Jurkat, Clone E6-1 (cell line): ENCODE measurements around the gene SLC25A20.
A peak's percentile ranks its signal among the peaks of the same experiment; 100 is the strongest.
"Not testable (repeated sequence)": the region's sequence is repeated elsewhere in the genome, so short reads cannot be mapped to it uniquely, and the experiment has no call there.

Source experiments
- DNase-seq: peaks from one replicate; pipeline ENCODE4 v3.0.0-alpha.2; 2011; ENCODE audit warnings: low read depth, low spot score
- H3K4me3 ChIP-seq: 2 replicates; pipeline ENCODE4 v1.5.1; 2011; ENCODE audit warnings: mild to moderate bottlenecking, low read length, control low read depth, moderate library complexity

Gene SLC25A20

DNA sequence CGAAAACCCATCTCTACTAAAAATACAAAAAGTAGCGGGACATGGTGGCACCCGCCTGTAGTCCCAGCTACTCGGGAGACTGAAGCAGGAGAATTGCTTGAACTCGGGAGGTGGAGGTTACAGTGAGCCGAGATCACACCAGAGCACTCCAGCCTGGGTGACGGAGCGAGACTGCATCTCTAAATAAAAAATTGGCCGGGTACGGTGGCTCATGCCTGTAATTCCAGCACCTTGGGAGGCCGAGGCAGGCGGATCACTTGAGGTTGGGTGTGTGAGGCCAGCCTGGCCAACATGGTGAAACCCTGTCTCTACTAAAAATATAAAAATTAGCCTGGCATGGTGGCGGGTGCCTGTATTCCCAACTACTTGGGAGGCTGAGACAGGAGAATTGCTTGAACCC is 8.3 kb upstream of the SLC25A20 start:
- not testable (repeated sequence) for H3K4me3 ChIP-seq, DNase-seq

GRCh38 chr3:48899273-48899672 is 591 bp upstream of the SLC25A20 start:
- DNase-seq = peak; percentile 65
- H3K4me3 ChIP-seq = peak overlapping the region; percentile 93

- no peak for DNase-seq
- H3K4me3 ChIP-seq = peak overlapping the region; percentile 93
These were observed 964 bp downstream of the SLC25A20 start for GRCh38 chr3:48897460-48898376.

GRCh38 chr3:48896936-48897335 is 1.7 kb downstream of the SLC25A20 start:
- H3K4me3 ChIP-seq = no peak overlapping the region
- no peak for DNase-seq

- no peak overlapping the region for H3K4me3 ChIP-seq
- peak; percentile 31 for DNase-seq
These were observed 4.2 kb downstream of the SLC25A20 start for GRCh38 chr3:48894516-48894915.

GRCh38 chr3:48891606-48892005 is 7.1 kb downstream of the SLC25A20 start:
- no peak for DNase-seq
- no peak overlapping the region for H3K4me3 ChIP-seq

GRCh38 chr3:48885753-48886152 is 12.9 kb downstream of the SLC25A20 start:
- DNase-seq = no peak
- no peak overlapping the region for H3K4me3 ChIP-seq

DNA sequence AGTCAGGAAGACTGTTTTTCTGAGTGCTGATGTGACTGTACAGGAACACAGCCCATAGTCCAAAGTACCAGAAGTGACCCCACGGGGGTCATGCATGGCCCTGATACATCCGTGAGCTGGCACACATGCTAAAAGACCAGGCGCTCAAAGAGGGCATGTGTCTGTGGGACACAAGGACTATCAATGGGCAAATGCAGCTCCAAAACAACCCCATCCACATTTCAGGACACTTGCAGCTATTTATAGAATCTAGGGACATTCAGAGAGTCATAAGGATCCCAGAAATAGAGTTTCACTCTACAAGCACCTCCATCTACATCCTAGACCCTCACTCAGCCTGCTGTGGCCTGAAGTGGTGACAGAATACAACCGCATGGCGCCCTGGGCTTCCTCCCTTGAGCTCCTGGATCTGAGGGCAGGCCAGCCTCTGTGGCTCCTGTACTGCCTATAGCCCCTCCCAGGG is 17.0 kb downstream of the SLC25A20 start:
- H3K4me3 ChIP-seq = no peak overlapping the region
- no peak for DNase-seq

- no peak for DNase-seq
These were observed 17.7 kb downstream of the SLC25A20 start for GRCh38 chr3:48881006-48881405.

GRCh38 chr3:48879994-48880377 is 18.7 kb downstream of the SLC25A20 start:
- no peak overlapping the region for H3K4me3 ChIP-seq
- no peak for DNase-seq

More at GRCh38 chr3:48881006-48881405, 17.7 kb downstream of the SLC25A20 start:
- H3K4me3 ChIP-seq = no peak overlapping the region

- no peak overlapping the region for H3K4me3 ChIP-seq
- DNase-seq = no peak
These were observed 19.2 kb downstream of the SLC25A20 start for GRCh38 chr3:48879307-48879993.

GRCh38 chr3:48877671-48878070 is 21.0 kb downstream of the SLC25A20 start:
- no peak for DNase-seq
- H3K4me3 ChIP-seq = no peak overlapping the region

- no peak for DNase-seq
- no peak overlapping the region for H3K4me3 ChIP-seq
These were observed 35.6 kb downstream of the SLC25A20 start for GRCh38 chr3:48863122-48863521.

DNA sequence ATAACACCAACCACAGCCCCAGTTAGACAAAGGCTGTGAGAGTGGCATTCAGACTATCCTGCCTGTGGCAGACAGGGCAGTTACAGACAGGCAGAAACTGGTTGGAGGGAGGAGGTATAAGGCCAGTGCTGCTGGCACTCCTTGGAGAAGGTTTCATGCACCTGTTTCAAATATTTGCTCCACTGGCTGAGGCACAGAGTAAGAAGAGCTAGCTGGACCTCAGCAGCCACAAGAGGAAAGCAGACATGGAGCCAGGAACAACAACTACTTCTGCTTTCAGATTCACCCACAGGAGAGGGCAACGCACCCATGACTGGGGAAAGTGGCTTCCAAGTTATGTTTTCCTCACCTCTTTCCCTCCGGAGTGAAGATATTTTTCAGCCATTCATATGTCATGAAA is 39.5 kb downstream of the SLC25A20 start:
- no peak overlapping the region for H3K4me3 ChIP-seq
- DNase-seq = no peak

DNA sequence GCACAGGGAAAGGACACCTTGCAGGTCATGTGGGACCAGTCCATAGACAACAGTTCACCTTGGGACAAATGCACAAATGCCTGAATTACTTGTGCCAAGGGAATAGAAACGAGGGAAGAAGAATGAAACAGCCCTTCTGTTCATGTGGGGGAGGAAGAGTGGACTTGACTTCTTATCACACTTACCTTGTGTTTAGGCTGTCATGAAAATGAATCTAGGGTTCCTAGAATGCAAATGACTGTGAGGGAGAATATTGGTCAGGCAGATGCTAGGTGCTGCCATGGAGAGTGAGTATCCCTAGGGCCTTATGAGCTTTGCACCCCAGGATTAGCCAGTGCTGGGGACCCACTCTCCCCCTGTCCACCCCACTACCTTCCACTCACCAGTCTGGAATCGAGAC is 40.0 kb downstream of the SLC25A20 start:
- DNase-seq = no peak
- H3K4me3 ChIP-seq = no peak overlapping the region

- DNase-seq = no peak
- H3K4me3 ChIP-seq = no peak overlapping the region
These were observed 41.0 kb downstream of the SLC25A20 start for GRCh38 chr3:48857641-48858040.

- DNase-seq = no peak
- H3K4me3 ChIP-seq = no peak overlapping the region
These were observed 42.2 kb downstream of the SLC25A20 start for GRCh38 chr3:48856469-48856868.

- no peak overlapping the region for H3K4me3 ChIP-seq
- no peak for DNase-seq
These were observed 42.8 kb downstream of the SLC25A20 start for GRCh38 chr3:48855681-48856447.

- DNase-seq = no peak
- no peak overlapping the region for H3K4me3 ChIP-seq
These were observed 46.5 kb downstream of the SLC25A20 start for GRCh38 chr3:48852151-48852550.

DNA sequence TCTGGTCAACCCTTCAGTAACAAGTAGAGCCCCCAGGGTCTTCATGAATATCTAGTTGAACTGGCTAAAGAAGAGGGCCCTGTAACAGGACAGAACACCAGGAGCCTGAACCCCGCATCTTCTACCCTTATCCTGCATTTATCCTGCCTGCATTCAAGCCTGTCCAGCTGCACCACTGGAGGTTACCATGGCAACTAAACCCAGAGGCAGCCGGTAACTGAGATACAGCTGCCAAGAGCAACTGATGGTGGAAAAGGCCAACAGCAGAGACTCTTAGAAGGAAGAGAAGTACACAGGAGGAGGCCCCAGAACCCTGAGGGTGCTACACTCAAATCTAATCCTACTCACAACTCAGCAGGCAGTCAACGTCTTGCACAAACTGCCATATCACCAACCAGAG is 47.3 kb downstream of the SLC25A20 start:
- DNase-seq = no peak
- H3K4me3 ChIP-seq = no peak overlapping the region
